Activated naive CD4-positive, alpha-beta T cell treated with anti-CD3 and anti-CD28 coated beads, Interleukin-2, amount 10 ng/mL, durations not matched to agents 7 days and 5 days (primary cell): Measurements from ENCODE around the gene PDGFA.
A peak's percentile ranks its signal among the peaks of the same experiment; 100 is the strongest.

Source experiments
- CTCF ChIA-PET: fragments of 350-600 bp; sonication (Branson Sonifier 250); formaldehyde crosslinking; loops from one replicate; lab custom pipeline; 2021; ENCODE audit warnings: antibody characterized with exemption; lab: Charles Lee
- DNase-seq: peaks from one replicate; pipeline ENCODE4 v3.0.0-alpha.2; 2020
- H3K27ac Mint-ChIP-seq: one replicate; pipeline ENCODE4 v1.8.0; 2021; ENCODE audit warnings: mild to moderate bottlenecking, moderate library complexity, mixed read lengths
- H3K27me3 Mint-ChIP-seq: one replicate; pipeline ENCODE4 v1.8.0; 2021; ENCODE audit warnings: mild to moderate bottlenecking, mixed read lengths
- H3K36me3 Mint-ChIP-seq: one replicate; pipeline ENCODE4 v1.8.0; 2021; ENCODE audit warnings: mixed read lengths
- H3K4me1 Mint-ChIP-seq: one replicate; pipeline ENCODE4 v1.8.0; 2021; ENCODE audit warnings: mixed read lengths
- H3K4me3 Mint-ChIP-seq: one replicate; pipeline ENCODE4 v1.8.0; 2021; ENCODE audit warnings: mild to moderate bottlenecking, moderate library complexity, mixed read lengths
- H3K9me3 Mint-ChIP-seq: one replicate; pipeline ENCODE4 v1.8.0; 2021; ENCODE audit warnings: mixed read lengths

PDGFA gene

DNA sequence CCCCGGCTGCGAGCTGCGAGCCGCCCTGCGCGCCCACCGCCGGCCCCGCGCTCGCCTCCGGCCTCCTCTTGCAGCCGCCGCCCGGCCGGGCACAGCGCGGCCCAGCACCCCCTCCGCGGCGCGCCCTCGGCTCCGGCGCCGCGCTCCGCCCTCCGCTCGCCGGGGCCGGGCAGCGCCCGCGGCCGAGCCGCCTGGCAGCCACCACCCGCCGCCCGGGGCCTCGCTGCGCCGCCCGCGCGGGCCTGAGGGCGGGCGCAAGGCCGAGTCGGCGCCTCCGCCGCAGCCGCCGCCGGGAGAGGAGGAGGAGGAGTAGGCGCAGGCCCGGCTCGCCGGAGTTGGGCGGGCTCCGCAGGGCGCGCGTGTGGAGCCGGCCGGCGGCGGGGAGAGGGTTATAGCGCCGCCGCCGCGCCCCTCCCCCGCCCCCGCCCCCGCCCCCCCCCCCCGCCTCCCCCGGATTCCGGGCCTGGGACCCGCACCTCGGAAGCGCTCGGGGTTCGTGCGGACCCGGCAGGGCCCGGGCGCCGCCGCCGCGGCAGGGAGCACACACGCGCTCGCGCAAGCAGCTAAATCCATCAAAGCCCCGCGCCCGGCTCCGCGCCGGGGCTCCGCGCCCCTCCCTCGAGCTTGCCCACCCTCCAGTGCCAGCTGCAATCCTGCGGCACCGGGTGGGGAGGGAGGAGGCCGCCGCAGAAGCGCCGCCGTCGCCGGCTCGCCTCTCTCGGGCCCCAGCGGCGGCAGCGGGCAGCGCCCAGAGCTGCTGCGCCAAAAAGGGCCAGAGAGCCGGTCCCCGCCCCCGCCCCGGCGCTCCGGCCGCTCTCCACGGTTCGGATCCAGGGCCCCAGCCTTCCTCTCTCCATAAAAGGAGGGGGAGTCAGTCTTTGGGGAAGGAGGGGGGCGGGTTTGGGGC lies at the start of gene PDGFA:
PDGFA (minus strand) TSS at position 363 of the 907 bp plus-strand sequence. CDS start 845 bp downstream, outside the sequence.
- CTCF ChIA-PET, result interaction anchor here (0.7 kb wide), 1 partner anchor 117 kb away, joined by 3 read pairs; no protein-coding TSS in a partner anchor
- H3K27ac Mint-ChIP-seq, result no peak within 1 kb of the TSS
- peaks cover 95% of the 10 kb centered on the region for H3K27me3 Mint-ChIP-seq
- H3K4me3 Mint-ChIP-seq, result peak within 1 kb of the TSS; percentile 68
- no peaks in the 10 kb centered on the region for H3K9me3 Mint-ChIP-seq
- DNase-seq, result peak; percentile 42
- peaks cover 18% of the 10 kb centered on the region for H3K4me1 Mint-ChIP-seq
- H3K36me3 Mint-ChIP-seq, result no peaks in the 10 kb centered on the region

DNA sequence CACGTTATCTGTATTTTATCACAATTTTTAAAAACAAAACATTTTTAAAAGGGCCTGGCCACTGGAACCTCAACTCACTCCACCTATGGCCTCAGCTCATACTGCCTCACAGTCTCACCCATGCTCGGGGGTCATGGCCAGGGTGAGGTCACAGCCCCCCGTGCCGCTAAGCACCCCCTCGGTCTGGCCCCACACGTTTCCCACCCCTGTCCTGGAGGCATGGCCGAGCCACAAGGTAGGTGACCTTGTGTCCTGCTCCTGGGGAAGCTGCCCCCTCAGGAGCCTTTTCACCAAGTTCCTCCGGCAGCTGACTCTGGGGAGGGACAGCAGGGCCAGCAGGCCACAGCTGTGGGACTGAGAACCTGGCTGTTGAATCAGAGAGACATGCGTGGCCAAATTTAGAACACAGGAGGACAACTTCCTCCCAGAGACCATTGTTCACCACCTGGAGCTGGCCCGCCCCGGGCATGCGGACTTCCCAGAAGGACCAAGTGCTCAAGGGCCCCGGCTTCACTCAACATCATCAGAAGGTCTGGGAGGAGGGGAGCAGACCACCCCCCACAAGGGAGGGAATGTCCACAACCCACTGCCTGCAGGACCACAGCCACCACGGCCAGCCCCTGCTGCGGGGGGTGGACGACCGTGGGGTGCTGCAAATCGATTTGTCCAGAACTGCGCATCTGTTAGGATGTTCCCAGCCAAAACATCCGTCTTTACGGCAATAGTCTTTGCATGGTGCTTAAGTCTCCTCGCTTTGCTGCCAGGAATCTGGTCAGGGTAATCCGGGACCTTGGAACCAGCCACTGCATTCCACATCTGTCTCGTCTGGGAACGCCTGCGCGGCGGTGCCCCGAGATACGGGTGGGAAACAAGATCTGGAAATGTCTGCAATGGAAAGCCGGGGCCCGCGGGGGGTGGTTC lies 48.6 kb upstream of the PDGFA start:
- H3K9me3 Mint-ChIP-seq, result no peaks in the 10 kb centered on the region
- H3K27ac Mint-ChIP-seq, result no peak overlapping the region
- no peak for DNase-seq
- no peaks in the 10 kb centered on the region for H3K27me3 Mint-ChIP-seq
- CTCF ChIA-PET, result no interaction called here
- no peaks in the 10 kb centered on the region for H3K36me3 Mint-ChIP-seq
- no peak overlapping the region for H3K4me3 Mint-ChIP-seq
- no peaks in the 10 kb centered on the region for H3K4me1 Mint-ChIP-seq

DNA sequence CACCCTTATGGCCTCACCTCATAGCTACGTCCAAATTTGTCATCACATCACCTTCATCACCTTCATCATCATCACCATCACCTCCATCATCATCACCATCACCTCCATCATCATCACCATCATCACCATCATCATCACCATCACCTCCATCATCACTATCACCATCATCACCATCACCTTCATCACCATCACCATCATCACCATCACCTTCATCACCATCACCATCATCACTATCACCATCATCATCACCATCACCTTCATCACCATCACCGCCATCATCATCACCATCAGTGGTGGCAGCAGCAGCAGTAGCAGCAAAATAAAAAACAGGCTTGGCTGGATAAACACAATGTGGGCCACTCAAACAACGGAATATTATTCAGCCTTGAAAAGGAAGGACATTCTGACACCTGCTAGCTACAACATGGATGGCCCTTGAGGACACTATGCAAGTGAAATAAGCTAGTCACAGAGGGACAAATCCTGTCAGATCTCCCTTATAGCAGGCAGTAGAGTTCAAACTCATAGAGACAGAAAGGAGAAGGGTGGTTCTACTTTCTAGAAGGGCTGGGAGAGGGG lies 47.7 kb upstream of the PDGFA start:
- Mint-ChIP-seq H3K4me1 (no peaks in the 10 kb centered on the region), H3K27me3 (no peaks in the 10 kb centered on the region), H3K27ac (no peak overlapping the region), H3K4me3 (no peak overlapping the region), H3K9me3 (no peaks in the 10 kb centered on the region), H3K36me3 (no peaks in the 10 kb centered on the region)
- no peak for DNase-seq
- CTCF ChIA-PET, result no interaction called here

DNA sequence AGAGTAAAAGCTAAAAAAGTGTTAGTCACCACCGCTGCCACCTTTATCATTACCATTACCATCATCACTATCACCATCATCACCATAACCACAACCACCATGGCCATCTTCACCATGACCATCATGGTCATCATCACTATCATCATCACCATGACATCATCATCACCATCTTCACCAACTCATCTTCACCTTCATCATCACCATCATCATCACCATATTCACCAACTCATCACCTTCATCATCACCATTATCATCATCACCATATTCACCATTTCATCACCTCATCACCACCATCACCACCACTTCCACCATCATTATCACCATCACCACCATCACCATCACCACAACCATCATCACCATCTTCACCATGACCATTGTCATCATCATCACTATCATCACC lies 46.5 kb upstream of the PDGFA start:
- no peaks in the 10 kb centered on the region for H3K36me3 Mint-ChIP-seq
- H3K27me3 Mint-ChIP-seq, result no peaks in the 10 kb centered on the region
- H3K27ac Mint-ChIP-seq, result no peak overlapping the region
- no peaks in the 10 kb centered on the region for H3K9me3 Mint-ChIP-seq
- H3K4me1 Mint-ChIP-seq, result no peaks in the 10 kb centered on the region
- no peak for DNase-seq
- CTCF ChIA-PET, result no interaction called here
- H3K4me3 Mint-ChIP-seq, result no peak overlapping the region

DNA sequence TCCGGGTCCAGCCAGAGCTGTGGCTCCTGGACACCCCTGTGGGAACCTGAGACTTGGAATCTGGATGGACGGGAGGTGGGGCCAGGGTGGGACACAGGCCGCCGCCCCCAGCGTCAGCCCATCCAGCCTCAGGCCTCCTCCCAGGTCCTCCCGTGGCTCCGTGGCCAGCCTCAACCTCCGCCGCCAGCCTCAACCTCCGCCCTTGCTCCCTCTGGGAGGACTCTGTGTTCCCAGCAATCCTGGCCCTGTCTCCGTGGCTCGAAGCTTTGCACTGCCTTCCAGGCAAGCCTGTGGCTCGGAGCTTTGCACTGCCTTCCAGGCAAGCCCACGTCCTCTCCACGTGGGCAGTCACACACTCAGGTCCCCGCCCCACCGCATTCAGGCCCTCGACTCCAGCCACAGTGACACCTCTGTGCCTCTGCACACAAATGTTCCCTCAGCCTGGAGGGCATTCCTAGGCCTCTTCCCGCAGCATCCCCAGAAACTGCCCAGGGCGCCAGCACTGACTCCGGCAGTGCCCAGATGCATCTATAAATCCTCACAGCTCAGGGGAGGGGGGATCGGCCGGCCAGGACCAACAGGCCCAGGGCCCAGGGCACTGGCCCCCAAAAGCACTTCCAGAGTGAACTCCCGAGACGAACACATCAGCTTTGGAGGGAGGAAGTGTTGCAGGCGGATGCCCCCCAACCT lies 44.7 kb upstream of the PDGFA start:
- no peak for DNase-seq

DNA sequence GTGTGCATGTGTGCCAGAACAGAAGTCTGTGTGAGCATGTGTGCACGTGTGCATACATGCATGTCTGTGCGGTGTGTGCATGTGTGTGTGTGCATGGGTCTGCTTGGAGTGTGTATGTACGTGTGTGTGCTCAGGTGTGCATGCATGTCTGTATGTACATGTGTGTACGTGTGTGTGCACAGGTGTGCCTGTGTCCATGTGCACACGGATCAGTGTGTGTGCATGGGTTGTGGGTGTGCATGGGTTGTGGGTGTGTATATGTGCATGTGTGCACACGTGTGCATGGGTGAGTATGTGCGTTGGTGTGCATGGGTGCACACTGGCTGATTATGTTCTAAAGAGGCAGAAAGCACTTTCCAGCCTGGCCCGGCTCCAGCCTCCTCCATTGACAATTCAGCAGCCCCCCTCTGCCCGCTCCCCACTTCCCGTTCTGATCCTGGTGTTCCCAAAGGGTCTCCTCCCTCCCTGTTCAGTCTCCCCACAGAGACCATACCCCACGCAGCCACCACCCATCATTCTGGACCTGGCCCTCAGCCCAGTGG lies 44.1 kb upstream of the PDGFA start:
- CTCF ChIA-PET, result no interaction called here
- H3K9me3 Mint-ChIP-seq, result no peaks in the 10 kb centered on the region
- H3K27me3 Mint-ChIP-seq, result no peaks in the 10 kb centered on the region
- H3K27ac Mint-ChIP-seq, result no peak overlapping the region
- no peak for DNase-seq
- H3K4me1 Mint-ChIP-seq, result no peaks in the 10 kb centered on the region
- no peaks in the 10 kb centered on the region for H3K36me3 Mint-ChIP-seq
- no peak overlapping the region for H3K4me3 Mint-ChIP-seq

More for the DNA sequence above, 44.7 kb upstream of the PDGFA start:
- CTCF ChIA-PET, result no interaction called here
- no peaks in the 10 kb centered on the region for H3K4me1 Mint-ChIP-seq
- H3K36me3 Mint-ChIP-seq, result no peaks in the 10 kb centered on the region
- H3K27ac Mint-ChIP-seq, result no peak overlapping the region
- H3K9me3 Mint-ChIP-seq, result no peaks in the 10 kb centered on the region
- no peaks in the 10 kb centered on the region for H3K27me3 Mint-ChIP-seq
- no peak overlapping the region for H3K4me3 Mint-ChIP-seq

DNA sequence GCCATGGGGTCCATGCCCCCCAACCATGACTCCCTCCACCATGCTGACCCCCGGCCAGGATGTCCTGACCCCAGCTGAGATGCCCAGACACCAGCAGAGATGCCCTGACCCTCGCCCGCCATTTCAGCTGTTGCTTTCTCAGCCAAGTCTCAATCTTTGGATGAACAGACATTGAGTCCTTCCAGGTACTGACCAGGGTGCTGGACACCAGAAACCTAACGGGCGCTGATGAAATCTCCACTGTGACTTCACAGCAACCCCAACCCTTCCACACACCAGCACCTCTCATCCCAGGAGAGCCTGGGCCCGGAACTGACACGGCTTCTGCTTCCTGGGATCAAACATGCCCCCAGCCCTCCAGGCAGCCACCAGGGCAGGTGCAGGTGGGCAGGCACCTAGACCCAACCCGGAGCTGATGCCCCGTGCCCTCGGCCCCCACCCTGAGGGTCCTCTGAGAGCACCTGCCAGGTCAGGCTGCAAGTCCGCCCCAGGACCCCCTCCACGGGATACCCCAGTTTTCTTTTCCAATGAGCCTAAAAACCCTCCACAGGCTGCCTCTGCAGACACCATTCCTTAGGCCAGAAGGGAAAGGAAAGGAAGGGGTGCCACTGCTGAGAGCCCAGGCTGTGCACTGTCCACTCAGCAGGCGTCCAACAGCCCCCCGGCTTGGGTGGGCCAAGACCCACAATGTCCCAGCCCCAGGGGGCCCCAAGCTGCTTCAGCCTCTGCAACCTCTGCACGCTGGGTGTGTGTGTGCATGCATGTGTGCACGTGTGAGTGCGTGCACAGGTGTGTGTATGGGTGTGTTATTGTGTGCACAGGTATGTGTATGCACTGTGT lies 43.4 kb upstream of the PDGFA start:
- DNase-seq, result no peak
- CTCF ChIA-PET, result no interaction called here
- no peaks in the 10 kb centered on the region for H3K36me3 Mint-ChIP-seq
- H3K27me3 Mint-ChIP-seq, result no peaks in the 10 kb centered on the region
- H3K4me3 Mint-ChIP-seq, result no peak overlapping the region
- no peaks in the 10 kb centered on the region for H3K4me1 Mint-ChIP-seq
- H3K27ac Mint-ChIP-seq, result no peak overlapping the region
- no peaks in the 10 kb centered on the region for H3K9me3 Mint-ChIP-seq

DNA sequence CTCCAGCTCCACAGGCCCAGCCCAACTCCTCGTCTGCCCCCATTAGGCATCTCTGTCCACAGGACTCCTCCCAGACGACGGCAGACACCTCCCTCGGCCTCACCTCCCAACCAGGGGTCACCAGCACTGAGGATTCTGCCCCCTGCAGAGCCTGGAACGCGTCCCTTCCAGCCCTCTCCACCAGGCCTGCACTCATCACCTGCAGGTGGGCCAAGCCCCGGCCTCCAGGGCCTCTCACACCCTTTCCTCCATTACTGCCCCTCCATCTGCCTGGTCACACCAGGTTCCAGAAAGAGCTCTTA lies 42.7 kb upstream of the PDGFA start:
- H3K27me3 Mint-ChIP-seq, result no peaks in the 10 kb centered on the region
- H3K4me3 Mint-ChIP-seq, result no peak overlapping the region
- no peaks in the 10 kb centered on the region for H3K4me1 Mint-ChIP-seq
- no peak for DNase-seq
- H3K9me3 Mint-ChIP-seq, result no peaks in the 10 kb centered on the region
- H3K27ac Mint-ChIP-seq, result no peak overlapping the region
- no peaks in the 10 kb centered on the region for H3K36me3 Mint-ChIP-seq
- CTCF ChIA-PET, result no interaction called here

DNA sequence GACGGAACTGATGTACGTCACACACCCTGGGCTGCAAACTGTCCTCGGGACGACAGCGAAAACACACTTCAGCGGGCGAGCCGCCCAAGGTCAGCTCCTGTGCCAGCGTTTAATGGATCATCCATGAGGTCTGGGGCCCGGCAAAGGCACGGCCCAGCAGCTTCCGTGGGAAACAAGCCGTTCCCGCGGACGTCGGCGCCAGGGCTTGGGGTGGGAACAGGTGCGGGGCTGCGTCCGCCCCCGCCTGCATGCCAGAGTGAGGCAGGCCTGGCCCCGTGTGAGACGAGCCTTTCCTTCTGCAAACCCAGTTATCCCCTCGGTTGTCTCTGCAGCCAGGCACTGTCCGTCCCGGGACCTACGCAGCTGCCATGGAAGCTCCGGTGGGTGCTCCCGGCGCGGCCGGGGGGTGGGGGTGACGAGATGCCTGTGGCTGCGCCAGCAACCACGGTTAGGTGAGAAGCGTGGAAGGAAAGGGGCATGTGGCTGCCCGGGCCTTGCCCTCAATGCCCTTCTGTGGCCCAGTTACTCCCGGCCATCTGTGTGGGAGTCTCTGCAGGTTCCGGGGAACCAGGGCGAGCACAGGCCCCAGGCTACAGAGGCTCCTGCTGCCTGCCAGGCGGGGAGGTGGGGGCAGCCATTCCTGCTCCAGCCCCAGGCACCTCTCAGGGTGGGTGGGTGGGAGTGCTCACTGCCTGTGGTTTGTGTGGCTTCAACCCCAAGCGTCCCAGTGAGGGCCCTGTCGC lies 42.2 kb upstream of the PDGFA start:
- H3K27ac Mint-ChIP-seq, result no peak overlapping the region
- CTCF ChIA-PET, result no interaction called here
- no peak overlapping the region for H3K4me3 Mint-ChIP-seq
- no peaks in the 10 kb centered on the region for H3K36me3 Mint-ChIP-seq
- H3K9me3 Mint-ChIP-seq, result no peaks in the 10 kb centered on the region
- no peaks in the 10 kb centered on the region for H3K4me1 Mint-ChIP-seq
- H3K27me3 Mint-ChIP-seq, result no peaks in the 10 kb centered on the region
- DNase-seq, result no peak

DNA sequence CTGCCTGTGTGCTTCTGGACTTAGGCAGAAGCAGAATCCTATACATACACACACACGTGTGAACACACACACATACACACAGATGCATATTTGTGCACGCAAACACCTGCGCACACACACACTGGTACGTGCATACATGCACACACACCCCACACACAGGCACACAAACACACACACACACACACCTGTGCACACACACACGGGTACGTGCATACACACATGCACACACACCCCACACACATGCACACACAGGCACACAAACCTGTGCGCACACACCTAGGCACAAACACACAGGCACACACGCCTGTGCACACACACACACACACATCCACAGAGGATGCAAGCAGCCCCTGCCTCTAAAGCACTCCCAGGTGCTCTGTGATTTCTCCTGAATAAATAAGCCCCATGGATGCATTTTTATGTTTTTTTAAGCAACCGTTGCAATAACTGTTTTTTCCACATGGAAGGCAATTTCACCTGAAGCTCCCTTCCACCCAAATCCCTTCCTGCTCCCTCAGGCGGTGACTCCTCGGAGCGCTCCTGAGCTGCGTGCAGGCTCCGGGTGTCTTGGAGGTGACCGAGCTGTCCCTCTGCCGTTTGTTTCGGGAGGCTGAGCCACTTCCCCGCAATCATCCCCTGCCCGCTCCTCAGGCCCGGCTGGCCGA lies 41.5 kb upstream of the PDGFA start:
- CTCF ChIA-PET, result no interaction called here
- Mint-ChIP-seq H3K36me3 (no peaks in the 10 kb centered on the region), H3K4me3 (no peak overlapping the region), H3K4me1 (no peaks in the 10 kb centered on the region), H3K9me3 (no peaks in the 10 kb centered on the region), H3K27me3 (no peaks in the 10 kb centered on the region), H3K27ac (no peak overlapping the region)
- no peak for DNase-seq

DNA sequence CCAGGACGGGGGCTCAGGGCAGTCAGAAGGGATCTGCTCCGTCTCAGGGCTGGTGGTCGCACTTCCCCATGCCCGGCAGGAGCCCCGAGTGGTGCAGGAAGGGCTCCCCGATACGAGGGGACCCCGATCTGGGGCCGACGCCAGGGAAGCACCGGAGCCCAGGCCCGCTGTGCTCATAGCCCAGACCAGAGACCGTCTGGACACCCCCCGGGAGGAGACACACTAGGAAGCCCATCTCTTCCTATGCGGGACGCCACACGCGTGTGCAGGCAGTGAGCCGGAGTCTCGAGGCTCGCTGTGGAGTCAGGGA lies 39.7 kb upstream of the PDGFA start:
- H3K27ac Mint-ChIP-seq, result peak overlapping the region; percentile 52
- H3K4me3 Mint-ChIP-seq, result no peak overlapping the region
- no peak for DNase-seq
- CTCF ChIA-PET, result no interaction called here
- no peaks in the 10 kb centered on the region for H3K36me3 Mint-ChIP-seq
- H3K4me1 Mint-ChIP-seq, result no peaks in the 10 kb centered on the region
- no peaks in the 10 kb centered on the region for H3K27me3 Mint-ChIP-seq
- H3K9me3 Mint-ChIP-seq, result no peaks in the 10 kb centered on the region

DNA sequence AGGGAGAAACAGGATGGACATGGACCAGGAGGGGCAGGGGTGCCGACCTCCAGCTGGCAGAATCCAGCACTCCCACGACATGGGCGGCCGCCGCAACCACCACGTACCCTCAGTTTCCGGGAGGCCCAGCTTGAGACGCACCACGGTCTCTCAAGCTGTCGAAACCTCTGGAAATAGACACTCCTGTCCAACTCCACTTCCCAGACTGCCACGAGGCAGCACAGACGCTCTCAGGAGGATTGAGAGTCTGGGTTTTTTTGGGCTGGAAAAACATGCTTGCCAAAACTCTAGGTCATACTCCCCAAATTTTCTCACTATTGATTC lies 37.9 kb upstream of the PDGFA start:
- no peaks in the 10 kb centered on the region for H3K36me3 Mint-ChIP-seq
- CTCF ChIA-PET, result no interaction called here
- no peak overlapping the region for H3K4me3 Mint-ChIP-seq
- H3K9me3 Mint-ChIP-seq, result no peaks in the 10 kb centered on the region
- no peak for DNase-seq
- H3K27me3 Mint-ChIP-seq, result no peaks in the 10 kb centered on the region
- no peak overlapping the region for H3K27ac Mint-ChIP-seq
- no peaks in the 10 kb centered on the region for H3K4me1 Mint-ChIP-seq
